SU-DHL-6 (cell line): ENCODE measurements around the gene STX8.

Source experiments
- EZH2phosphoT487 ChIP-seq: fragments of 200-600 bp; sonication (generic), shearing (Covaris generic); conservative IDR thresholded peaks from 2 replicates; pipeline ENCODE4 v1.6.1; 2018; ENCODE audit warnings: mild to moderate bottlenecking, antibody characterized with exemption, low read length, moderate library complexity, mixed read lengths
- TF ChIP-seq, protein P1 (sequence below): fragments of 200-600 bp; sonication (generic); IDR thresholded peaks from one replicate; pipeline ENCODE4 v1.5.1; 2017; ENCODE audit warnings: antibody characterized with exemption, mild to moderate bottlenecking, low read length, moderate library complexity; ENCODE audit not compliant: insufficient read depth, poor library complexity, severe bottlenecking

DNA sequence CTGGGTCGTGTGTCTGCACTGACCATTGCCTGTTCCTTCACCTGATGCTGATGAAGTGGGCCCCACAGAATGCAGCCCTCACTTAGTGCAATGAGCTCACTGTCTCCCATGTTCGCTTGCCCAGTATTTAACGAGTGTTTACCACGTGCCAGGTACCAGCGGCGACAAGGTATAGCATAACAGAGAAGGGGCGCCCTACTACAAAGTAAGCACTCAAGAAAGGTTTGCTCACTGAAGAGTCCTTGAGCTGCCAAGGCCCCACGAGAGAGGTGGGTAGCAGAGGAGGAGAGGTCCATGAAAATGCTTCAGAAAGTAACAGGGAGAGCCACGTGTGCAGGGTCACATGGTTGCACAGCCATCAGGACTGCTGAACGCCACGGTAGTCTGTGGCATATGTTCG is 324.3 kb downstream of the STX8 start:
- TF ChIP-seq, protein P1, sequence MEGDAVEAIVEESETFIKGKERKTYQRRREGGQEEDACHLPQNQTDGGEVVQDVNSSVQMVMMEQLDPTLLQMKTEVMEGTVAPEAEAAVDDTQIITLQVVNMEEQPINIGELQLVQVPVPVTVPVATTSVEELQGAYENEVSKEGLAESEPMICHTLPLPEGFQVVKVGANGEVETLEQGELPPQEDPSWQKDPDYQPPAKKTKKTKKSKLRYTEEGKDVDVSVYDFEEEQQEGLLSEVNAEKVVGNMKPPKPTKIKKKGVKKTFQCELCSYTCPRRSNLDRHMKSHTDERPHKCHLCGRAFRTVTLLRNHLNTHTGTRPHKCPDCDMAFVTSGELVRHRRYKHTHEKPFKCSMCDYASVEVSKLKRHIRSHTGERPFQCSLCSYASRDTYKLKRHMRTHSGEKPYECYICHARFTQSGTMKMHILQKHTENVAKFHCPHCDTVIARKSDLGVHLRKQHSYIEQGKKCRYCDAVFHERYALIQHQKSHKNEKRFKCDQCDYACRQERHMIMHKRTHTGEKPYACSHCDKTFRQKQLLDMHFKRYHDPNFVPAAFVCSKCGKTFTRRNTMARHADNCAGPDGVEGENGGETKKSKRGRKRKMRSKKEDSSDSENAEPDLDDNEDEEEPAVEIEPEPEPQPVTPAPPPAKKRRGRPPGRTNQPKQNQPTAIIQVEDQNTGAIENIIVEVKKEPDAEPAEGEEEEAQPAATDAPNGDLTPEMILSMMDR, result no peak
- no peak for TF ChIP-seq EZH2phosphoT487
